GDM1 (cell line): Measurements from ENCODE around the gene F11R.
"Not testable (repeated sequence)": the region's sequence is repeated elsewhere in the genome, so short reads cannot be mapped to it uniquely, and the experiment has no call there.

Experiments used
- DNase-seq: peaks from one replicate; lab custom pipeline; 2025; lab: John Stamatoyannopoulos, UW

F11R gene

DNA sequence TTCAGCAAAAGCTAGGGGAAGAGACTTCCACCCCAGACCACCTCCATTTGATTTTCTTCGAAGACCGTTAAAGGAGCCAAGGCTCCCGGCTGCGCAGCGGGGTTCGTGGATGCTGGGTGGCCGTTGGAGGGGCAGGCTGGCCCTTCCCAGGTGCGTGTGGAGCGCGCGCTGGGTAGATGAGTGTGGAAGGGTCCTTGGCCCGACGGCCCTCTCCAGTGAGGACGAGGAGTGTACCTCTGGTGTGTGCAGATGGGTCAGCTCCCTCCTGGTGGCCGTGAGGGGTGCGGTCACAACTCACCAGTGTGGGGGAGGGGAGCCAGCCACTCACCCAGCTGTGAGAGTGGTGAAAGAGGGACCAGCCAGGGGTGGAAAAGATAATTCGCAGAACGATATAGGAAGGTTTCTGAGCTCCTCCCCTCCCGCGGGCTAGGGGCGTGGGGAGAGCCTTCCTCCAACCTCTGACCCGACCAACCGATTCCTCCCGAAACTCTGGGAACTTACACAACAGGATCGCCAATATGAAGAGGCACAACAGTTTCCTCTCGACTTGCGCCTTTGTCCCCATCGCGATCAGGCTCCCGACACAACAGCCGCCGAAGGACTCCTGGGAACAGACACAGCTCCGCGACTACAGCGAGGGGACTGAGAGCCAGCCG lies at the start of gene F11R:
Gene F11R, minus strand, starts transcription at position 644 of the 656 bp plus-strand sequence. Its CDS starts 79 bp downstream, at position 565.
- DNase-seq = peak; percentile 42

DNA sequence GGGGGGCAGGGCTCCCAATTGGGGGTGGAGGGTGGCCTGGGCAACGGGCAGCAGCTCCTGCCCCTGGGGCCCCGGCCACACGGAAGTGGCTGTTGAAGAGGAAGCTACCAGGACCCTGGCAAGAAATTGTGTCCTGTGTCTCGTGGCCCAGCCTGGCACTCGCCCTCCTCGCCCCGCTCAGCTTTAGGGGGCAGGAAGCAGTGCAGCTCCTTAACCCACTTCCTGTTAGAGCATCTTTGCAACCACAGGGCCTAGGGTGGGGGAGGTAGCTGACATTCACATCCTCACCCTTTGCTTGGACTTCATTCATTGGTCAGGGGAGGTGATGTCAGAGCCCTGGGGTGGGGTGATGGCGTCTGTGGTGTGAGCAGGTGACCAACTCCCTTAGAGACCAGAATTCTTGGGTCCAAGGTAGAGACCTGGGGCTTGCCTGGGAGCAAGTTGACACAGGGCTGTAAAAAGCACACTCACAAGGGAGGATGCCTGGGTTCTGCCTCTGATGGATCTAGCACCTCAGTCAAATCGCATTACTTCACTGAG lies 48.8 kb upstream of the F11R start, which contains the start of gene ARHGAP30:
Gene ARHGAP30, minus strand, starts transcription at position 161 of the 540 bp plus-strand sequence. CDS start 267 bp downstream, outside the sequence.
- peak; percentile 93 for DNase-seq

DNA sequence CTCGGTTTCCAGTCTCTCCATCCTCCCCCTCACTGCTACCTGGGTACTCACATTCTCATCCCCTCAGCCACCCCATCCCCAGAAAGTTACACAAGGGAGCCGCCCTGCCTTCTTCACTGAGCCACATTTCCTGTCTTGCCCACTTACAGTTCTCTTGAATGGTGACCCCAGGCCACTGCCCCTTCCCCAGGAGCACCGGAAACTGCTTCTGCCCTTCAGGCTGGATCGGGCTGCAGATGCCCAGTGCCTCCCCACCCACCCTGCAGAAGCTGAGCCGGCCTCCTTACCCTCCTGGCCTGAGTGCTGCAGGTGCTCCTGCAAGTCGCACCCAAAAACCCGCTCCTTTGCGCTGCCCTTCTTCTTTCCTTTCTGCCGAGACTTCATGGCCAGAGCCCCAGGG lies 48.3 kb upstream of the F11R start:
- DNase-seq = no peak

DNA sequence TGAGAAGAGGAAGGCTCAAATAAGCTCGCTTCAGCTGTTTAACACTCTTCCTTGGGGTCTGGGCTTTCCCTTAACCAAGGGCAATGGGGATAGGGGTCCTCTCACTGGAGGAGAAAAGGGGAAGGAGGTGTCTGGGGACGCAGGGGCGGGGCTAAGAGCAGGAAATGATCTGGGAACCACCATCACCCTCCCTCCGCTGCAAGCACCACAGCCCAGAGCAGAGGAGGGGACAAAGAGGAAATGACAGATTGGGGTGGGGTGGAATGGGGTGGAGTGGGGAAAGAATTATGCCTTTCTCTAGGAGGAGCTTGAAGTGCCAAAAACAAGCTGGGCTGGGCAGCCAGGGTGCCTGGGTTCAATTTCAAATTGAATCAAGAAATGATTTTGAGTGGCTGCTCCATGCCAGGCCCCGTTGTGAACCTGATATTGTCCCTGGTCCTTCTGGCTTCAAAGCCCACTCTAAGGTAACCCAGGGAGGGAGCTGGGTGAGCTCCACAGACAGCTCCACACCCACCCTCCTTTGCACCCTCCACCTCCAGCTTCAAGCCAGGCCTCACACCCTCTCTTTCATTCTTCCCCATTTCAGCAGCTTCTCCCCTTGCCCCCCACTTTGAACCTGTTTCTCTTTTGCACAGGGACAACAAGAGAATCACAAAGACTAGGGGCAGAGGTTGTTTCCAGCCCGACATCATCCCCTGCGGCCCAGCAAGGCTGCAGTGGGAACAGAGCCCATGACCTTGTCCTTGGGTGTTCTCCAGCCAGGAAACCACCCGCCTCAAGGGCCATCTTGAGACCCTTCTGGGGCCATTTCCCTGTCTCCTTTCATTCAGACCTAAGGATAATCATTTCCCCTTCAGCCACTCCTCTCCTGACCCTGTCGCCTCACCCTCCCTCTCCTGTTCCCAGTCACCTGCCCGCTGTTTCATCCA lies 47.6 kb upstream of the F11R start:
- peak; percentile 93 for DNase-seq

DNA sequence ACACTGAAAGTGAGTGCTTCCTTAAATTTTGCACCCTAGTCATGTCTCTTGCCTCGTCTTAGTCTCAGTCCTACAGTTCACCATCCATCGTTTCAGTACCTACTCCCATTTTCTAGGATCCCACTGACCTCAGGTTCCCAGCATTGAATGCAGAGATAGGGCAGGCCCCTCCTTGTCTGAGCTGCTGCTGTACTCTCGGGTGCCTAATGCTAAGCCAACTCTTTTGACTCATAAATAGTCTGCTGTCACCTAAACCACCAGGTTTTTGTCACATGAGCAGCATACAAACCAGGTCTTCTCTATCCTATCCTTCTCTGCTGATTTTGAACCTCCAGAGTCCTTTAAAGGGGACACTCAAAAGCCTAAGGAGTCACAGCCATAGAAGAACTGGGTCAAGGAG lies 45.7 kb upstream of the F11R start:
- no peak for DNase-seq

DNA sequence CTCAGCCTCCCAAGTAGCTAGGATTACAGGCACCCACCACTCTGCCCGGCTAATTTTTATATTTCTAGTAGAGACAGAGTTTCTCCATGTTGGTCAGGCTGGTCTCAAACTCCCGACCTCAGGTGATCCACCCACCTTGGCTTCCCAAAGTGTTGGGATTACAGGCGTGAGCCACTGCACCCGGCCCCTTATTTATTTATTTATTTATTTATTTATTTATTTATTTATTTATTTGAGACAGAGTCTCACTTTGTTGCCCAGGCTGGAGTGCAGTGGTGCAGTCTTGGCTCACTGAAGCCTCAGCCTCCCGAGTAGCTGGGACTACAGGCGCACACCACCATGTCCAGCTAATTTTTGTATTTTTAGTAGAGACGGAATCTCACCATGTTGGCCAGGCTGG lies 44.7 kb upstream of the F11R start:
- not testable (repeated sequence) for DNase-seq

DNA sequence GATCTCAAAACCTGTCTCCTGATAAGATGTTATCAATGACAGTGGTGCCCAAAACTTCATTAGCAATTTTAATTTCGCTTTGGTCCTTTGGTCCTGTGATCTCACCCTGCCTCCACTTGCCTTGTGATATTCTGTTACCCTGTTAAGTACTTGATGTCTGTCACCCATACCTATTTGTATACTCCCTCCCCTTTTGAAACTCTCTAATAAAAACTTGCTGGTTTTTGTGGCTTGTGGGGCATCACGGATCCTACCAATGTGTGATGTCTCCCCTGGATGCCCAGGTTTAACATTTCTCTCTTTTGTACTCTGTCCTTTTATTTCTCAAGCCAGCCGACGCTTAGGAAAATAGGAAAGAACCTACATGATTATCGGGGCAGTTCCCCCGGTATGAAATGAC lies 43.0 kb upstream of the F11R start:
- not testable (repeated sequence) for DNase-seq

DNA sequence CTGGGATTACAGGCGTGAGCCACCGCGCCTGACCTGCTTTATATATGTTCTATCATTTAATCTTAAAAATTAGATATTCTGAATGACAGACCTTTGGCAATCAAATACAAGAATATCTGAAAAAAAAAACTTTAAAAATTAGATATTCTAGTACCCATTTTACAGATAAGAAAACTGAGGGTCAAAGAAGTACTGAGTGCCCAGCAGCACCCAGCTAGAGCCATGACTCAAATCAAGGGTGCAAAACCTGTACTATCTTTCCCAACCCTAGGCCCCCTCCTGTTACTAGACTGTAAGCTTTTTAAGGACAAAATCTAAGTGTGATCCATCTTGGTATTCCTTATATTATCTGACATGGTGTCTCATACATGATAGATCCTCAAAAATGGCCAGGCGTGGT lies 40.5 kb upstream of the F11R start:
- no peak for DNase-seq

DNA sequence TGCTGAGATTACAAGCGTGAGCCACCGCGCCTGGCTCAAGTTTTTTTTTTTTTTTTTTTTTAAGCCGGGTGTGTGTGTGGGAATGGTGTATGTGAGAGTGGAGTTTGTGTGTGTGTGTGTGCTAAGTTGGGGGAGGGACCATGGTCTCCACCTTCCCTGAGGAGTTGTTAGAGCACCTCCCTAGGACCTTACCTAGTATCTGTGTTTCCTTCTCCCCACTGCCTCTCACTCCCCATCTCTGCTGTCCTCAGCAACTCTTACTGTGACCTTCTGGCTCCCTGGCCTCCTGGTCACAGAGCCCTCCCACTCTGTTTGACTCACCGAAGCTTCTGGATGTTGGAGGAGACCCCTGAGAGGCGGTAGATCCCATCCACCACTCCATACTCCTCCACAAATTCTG lies 38.3 kb upstream of the F11R start:
- DNase-seq = no peak

DNA sequence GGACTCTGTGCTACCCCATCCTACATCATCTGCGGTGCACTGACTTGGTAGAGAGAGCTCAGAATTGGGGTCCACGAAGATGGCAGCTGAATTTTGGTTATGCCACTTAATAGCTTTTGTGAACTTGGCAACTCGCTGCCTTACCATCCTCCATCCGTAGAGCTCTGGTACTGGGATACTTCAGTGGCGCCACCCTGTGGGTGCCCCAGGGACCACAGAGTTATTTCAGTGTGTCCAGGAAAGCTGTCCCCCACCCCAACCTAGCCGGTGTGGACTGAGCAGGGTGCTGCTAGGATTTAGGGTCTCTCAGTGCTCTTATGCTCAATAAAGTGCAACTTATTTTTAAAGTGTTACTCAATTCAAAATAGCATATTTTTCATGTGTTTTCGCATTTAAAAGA lies 33.9 kb upstream of the F11R start:
- DNase-seq = no peak

DNA sequence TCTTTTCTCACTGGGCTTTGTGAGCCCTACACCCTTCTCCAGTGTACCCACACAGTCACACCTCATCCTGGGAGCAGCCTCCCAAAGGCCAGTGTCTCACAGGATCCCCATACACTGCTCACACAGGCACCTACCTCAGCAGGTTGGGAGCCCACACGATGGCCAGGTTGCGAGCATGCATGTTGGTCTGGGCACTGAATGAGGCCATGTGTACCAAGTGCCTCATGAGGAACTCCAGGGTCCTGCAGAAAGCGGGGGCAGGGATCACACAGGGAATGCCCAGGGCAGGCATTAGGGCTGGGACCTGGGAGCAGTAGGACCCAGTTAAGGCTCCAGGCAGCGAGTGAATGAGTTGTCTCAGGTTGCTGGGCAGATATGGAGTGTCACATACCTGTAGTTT lies 33.3 kb upstream of the F11R start:
- no peak for DNase-seq

DNA sequence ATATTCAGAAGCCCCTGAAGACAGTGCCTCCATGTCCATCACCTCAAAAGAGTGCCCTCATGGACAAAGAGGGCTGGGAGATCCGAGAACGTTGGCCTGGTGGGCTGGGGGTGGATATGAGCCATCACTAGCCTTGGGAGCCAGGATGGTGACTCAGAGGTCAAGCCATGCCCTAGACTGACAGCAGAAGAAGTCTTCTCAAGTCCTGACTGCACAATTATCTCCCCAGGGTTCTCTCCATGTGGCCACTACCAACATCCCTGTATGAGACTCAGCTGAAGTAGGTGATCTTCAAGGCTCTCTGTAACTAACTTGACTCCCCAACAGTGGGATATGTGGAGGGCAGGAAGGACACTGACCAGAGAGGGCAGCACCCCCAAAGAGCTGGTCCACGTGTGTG lies 31.9 kb upstream of the F11R start:
- DNase-seq = no peak

DNA sequence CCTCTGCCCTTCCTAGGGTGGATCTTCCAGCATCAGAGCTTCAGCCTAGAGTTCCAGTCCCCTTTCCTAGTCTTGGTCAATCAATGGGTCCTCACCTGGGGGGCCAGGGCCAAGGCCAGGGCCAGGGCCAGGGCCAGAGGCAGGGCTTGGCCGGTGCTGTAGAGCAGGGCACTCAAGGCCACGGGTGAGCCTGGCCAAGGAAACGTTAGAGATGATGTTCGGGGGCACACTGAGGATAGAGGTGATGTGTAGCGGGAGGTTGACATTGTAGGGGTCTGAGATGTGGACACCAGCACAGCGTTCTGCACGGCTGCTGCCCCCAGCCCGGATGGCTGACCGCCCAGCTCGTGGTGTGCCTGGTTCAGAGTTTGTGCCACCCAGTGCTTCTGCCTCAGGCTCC lies 30.3 kb upstream of the F11R start:
- no peak for DNase-seq

DNA sequence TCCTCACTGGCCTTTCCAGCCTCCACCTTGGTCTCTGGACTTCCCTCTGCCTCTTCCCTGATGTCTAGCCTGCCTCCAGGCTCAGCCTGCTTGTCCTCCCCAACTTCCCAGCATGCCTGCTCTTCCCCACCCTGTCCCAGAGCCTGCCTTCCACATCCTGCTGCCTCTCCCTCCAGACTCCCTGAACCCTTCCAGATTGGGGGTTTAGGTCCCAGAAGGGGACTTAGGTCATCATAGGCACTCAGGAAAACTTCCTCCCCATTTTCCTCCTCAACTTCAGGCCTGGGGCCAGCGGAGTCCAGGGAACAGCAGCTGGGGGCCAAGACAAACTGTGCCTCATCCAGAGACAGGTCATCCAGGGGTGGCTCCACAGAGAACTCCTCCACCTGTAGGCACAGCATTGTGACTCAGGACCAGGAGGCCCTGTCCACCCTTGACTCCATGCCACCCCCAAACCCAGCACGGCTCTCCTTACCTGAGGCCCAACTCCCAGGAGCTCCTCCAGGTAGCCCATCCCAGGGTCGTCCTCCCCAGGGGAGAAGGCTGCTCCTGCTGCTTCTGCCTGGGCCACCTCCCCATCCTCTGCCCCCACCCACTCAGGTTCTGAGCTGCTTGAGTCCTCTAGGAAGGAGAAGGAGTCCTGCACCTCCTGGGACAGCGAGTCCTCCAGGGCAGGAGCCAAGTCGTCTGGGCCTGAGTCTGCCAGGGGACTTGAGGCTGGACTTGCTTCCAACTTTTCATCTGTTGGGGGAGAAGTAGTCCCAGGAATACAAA lies 28.2 kb upstream of the F11R start:
- no peak for DNase-seq

DNA sequence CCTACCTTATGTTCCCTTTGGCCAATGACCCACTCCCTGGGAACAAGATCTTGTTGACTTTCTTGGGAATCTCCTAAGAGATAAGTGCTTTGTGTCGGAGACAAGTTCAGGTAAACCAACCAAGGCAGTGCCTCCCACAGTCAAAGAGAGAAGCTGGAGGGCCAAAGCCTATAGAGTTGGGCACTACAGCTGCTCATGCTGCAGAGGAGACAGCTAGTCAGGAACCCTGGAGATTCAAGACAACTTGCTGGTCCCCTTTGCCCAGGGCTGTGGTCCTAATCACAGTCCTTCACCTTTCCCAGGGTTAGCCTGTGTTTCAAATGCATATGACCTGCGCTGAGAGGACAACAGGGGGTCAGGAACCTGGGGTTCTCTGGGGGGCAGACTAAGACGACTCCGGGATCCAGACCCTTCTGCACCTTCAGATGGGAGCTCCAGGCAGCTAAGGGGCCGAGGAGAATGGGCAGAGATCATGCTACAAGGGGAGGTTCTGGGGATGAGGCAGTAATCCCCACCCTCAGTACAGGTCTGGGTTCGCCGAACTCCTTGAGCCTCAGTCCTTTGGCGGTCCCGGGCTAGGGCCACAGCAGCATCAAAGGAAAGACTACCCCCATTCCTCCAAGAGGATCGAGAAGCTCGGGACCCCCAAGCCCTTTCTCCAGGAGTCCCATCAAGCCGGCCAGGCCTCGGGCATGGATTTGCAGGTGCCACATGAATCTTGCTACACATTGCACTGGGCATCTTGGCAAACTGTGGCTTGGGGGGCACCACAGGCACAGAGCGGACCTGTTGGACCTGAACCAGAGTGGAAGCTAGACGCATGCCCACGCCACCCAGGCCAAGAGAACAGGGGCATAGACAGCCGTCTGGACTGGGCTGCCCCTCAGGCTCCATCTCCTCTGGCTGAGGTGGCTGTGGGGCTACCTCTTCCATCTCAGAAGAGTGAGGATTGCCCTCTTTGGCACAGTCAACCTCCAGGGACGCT lies 26.8 kb upstream of the F11R start:
- no peak for DNase-seq

DNA sequence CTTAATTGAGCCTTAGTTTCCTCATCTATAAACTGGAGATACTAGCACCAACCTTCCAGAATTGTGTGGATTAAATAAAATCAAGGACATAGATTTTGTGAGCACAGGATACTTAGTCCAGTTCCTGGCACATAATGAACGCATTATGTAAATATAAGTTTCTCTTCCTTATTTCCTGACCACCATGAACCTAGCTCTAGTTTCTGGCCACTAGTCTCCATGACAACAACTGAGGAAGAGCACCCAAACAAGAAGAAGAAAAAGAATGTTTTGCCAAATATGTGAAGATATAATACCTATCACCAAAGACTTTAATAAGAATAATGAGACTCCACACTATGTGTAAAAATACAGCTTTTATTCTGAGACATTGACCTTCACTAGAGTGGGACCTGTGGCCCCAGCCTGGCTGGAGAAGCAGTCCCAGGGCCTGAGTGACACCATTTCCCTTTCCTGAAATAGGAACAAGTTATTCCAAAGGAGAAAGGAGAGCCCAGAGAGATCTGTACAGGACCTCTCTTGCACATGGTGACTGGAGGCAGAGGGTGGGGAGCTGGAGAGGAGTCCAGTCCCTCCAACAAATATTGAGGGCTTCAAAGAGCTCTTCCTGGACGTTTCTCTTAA lies 25.8 kb upstream of the F11R start:
- no peak for DNase-seq

DNA sequence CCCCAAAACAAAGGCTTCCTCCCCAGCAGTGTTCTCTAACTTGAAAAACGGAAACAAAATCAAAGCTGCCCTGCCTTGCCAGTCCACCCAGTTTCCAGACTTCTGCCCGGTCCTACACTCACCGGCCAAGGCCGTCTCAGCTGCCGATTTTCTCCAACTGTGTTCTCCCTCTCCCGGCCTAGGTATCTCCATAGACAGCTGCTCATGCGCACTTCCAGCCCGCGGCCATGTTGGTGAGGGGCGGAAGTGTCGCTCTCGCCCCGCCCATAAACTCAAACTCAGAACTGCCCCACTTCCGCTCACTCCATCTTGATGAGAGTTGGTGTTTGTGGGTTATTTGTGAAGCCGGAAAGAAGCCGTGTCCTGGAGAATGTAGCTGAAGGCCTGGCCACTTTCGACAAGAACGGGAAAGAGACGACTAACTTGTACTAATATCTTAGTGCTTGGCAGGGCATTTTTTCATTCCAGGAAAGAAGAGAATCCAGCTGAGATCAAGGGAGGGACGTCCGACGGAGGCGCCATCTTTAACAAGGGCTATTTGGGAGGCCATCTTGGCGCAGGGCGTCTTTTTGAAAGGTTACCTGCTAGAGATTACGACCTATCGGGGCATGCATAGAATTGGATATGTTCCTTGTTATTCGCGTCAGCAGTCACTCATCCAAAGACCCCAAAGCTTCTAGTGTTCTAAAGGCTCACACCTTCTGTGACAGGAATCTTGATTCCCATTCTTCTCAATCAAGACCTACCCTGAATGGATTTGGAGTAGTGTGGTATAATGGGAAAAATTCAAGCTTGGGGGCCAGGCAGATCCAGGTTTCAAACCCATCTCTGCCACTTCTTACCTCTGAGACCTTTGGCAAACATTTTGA lies 25.0 kb upstream of the F11R start, which contains the start of gene USF1:
Gene USF1, minus strand, starts transcription at position 242 of the 869 bp plus-strand sequence. CDS start 2,702 bp downstream, outside the sequence.
- DNase-seq = peak; percentile 92

DNA sequence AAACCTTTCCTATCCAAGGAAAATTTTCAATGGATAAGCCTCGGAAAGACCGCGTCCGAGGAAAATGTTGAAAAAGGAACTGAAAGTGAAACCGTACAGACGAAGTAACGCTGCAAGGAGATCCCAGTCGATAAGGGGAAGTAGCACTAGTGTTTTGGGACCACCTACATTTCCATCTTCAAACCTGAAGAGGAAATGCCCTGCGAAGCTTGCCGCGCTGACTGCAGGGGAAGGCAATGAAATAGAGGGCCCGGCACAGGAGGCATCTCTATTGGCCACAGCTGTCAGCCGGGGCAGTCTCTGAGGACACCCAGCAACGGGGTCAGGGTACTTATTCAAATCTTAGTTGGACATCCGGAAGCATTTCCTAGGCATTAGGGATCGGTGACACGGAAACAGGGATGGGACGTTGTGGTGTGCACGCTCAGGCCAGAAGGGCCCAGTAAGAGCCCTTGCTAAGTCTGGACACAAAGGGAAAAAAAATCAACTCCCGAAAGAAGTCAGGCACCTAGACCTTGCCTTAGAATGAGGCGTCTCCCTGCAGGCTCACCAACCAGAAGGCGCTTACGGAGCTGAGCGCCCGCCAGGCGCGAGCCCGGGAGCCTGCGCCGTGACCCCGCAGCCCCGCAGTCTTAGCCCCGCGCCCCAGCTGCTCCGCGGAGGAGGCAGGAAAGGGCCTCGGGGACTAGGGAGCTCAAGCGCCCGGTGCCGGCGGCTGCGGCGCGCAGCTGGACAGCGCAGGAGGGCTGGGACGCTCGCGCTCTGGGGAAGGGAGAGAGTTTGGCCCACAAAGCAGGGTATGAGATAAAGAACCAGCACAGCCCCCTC lies 24.2 kb upstream of the F11R start:
- peak; percentile 80 for DNase-seq
